CD4-positive, alpha-beta memory T cell (primary cell): ENCODE data around the gene VPS51. TPM values are rescaled to one million over a fixed set of nuclear protein-coding genes. Genes with fewer than 3 reads are reported as not detected.
A peak's percentile ranks its signal among the peaks of the same experiment; 100 is the strongest.

Source experiments
- CTCF ChIA-PET: fragments of 350-600 bp; sonication (Branson Sonifier 250); formaldehyde crosslinking; loops from one replicate; lab custom pipeline; 2021; ENCODE audit warnings: inconsistent platforms; ENCODE audit not compliant: partially characterized antibody; lab: Charles Lee
- POLR2A ChIA-PET: fragments of 350-600 bp; sonication (Branson Sonifier 250); formaldehyde crosslinking; loops from one replicate; lab custom pipeline; 2021; ENCODE audit not compliant: partially characterized antibody; lab: Charles Lee
- DNase-seq, 5 donors: peaks; one replicate each; pipeline versions ENCODE4 v3.0.0 to v3.0.0-alpha.2; 2020 to 2022; ENCODE audit warnings: mixed read lengths in 1 of 5
- H3K27ac ChIP-seq: one replicate; pipeline ENCODE4 v1.7.0; 2013; ENCODE audit warnings: low read depth, low read length
- H3K27me3 ChIP-seq: 2 replicates; pipeline ENCODE4 v1.7.0; 2013; ENCODE audit warnings: mild to moderate bottlenecking, low read length, moderate library complexity; ENCODE audit not compliant: insufficient read depth
- H3K36me3 ChIP-seq: 2 replicates; pipeline ENCODE4 v1.7.0; 2013; ENCODE audit warnings: mild to moderate bottlenecking, low read length, moderate library complexity; ENCODE audit not compliant: insufficient read depth
- H3K4me1 ChIP-seq: 2 replicates; pipeline ENCODE4 v1.7.0; 2013; ENCODE audit warnings: mild to moderate bottlenecking, low read length, moderate library complexity; ENCODE audit not compliant: insufficient read depth
- H3K4me3 ChIP-seq, 2 donors: one replicate each; pipeline ENCODE4 v1.7.0; 2013; ENCODE audit warnings: low read length in 2 of 2, mild to moderate bottlenecking in 1 of 2
- H3K9me3 ChIP-seq, 2 donors: one replicate each; pipeline ENCODE4 v1.7.0; 2013; ENCODE audit warnings: low read length in 2 of 2, control low read depth in 1 of 2; ENCODE audit not compliant: control insufficient read depth in 1 of 2
- H3K27ac Mint-ChIP-seq, 7 donors: one replicate each; pipeline ENCODE4 v1.8.0; 2020 to 2021; ENCODE audit warnings: mixed read lengths in 7 of 7, mild to moderate bottlenecking in 6 of 7, inconsistent platforms in 3 of 7, moderate library complexity in 3 of 7
- H3K27me3 Mint-ChIP-seq, 2 donors: one replicate each; pipeline ENCODE4 v1.8.0; 2020 to 2021; ENCODE audit warnings: mixed read lengths in 2 of 2
- H3K36me3 Mint-ChIP-seq, 2 donors: one replicate each; pipeline ENCODE4 v1.8.0; 2020 to 2021; ENCODE audit warnings: mixed read lengths in 2 of 2, inconsistent platforms in 1 of 2, mild to moderate bottlenecking in 1 of 2
- H3K4me1 Mint-ChIP-seq, 4 donors: one replicate each; pipeline ENCODE4 v1.8.0; 2020 to 2021; ENCODE audit warnings: mixed read lengths in 4 of 4, mild to moderate bottlenecking in 1 of 4
- H3K4me3 Mint-ChIP-seq, 8 donors: one replicate each; pipeline ENCODE4 v1.8.0; 2020 to 2021; ENCODE audit warnings: mixed read lengths in 8 of 8, mild to moderate bottlenecking in 7 of 8, moderate library complexity in 6 of 8, inconsistent platforms in 3 of 8
- H3K9me3 Mint-ChIP-seq, 8 donors: one replicate each; pipeline ENCODE4 v1.8.0; 2020 to 2021; ENCODE audit warnings: mixed read lengths in 8 of 8, mild to moderate bottlenecking in 5 of 8, inconsistent platforms in 3 of 8, moderate library complexity in 1 of 8
- intact Hi-C: fragments of 100-400 bp; cut with micrococcal nuclease; formaldehyde crosslinking; loops from one replicate; pipeline ENCODE4 v1.15.1; 2023
- polyA plus RNA-seq, 2 donors: library from polyadenylated mRNA; unstranded; fragments of 300-500 nt; fragmentation: Illumina TruSeq; gene quantifications; one replicate each; pipeline ENCODE4 v1.2.3, GENCODE V29; 2021
- total RNA-seq, 2 experiments: library from RNA; stranded (reverse); gene quantifications; one replicate each; pipeline ENCODE4 v1.2.3, GENCODE V29; 2021

Gene VPS51
- total and polyA plus RNA-seq, 4 experiments from 2014 or later, result 87.0 to 226 (median 167) TPM

DNA sequence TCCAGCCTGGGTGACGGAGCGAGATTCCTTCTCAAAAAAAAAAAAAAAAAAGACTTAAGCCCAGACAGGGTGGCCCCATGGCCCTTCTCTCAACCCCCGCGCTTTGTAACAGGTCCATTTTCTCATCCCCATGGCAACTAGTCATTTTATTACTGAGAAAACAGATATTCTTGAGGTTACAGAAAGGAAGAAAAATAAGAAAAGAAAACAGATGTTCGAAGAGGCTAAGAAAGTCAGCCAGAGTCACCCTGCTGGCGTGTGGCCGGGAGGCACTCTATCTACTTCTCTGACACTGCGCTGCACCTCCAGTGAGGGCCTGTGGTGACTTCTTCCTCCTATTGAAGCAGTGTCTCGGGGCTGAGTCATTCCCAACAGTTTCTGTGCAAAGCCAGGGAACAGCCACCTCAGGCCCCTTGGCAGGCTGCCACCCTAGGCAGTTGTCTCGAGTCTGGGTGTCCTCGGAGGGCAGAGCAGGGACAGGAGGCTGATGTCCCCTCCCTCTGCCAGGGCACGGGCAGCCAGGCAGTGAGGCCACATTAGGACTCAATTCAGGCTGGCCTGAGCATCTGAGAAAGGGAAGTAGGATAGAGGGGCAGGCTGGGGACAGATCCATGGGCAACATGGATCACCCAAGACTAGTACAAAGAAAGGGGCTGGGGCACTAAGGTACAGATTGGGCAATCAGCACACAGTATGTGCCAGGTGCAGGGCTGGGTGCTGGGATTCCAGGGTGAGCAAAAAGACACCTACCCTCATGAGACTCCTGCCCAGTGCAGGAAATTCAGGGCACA is 54.7 kb downstream of the VPS51 start:
- Histone ChIP-seq H3K36me3 (no peaks in the 10 kb centered on the region), H3K4me3 (no peak overlapping the region), H3K27me3 (no peaks in the 10 kb centered on the region), H3K9me3 (no peaks in the 10 kb centered on the region), H3K27ac (no peak overlapping the region), H3K4me1 (no peaks in the 10 kb centered on the region)
- intact Hi-C loops, result no loop called here
- DNase-seq, result no peak
- Mint-ChIP-seq H3K4me3 (no peak overlapping the region), H3K27me3 (no peaks in the 10 kb centered on the region), H3K27ac (peak overlapping the region in 2 of 7 donors; percentile 10 to 65), H3K36me3 (no peaks in the 10 kb centered on the region), H3K4me1 (peaks cover 0 to 4% (median 1%) of the 10 kb centered on the region in 4 donors), H3K9me3 (peaks cover 0 to 4% (median 0%) of the 10 kb centered on the region in 8 donors)
- ChIA-PET POLR2A (no interaction called here), CTCF (no interaction called here)

- Histone ChIP-seq H3K27ac (no peak overlapping the region), H3K36me3 (no peaks in the 10 kb centered on the region), H3K4me3 (no peak overlapping the region), H3K27me3 (no peaks in the 10 kb centered on the region), H3K4me1 (no peaks in the 10 kb centered on the region), H3K9me3 (no peaks in the 10 kb centered on the region)
- Mint-ChIP-seq H3K4me3 (no peak overlapping the region), H3K27me3 (no peaks in the 10 kb centered on the region), H3K36me3 (no peaks in the 10 kb centered on the region), H3K27ac (peak overlapping the region in 1 of 7 donors; percentile 4), H3K9me3 (peaks cover 0 to 4% (median 0%) of the 10 kb centered on the region in 8 donors), H3K4me1 (peaks cover 0 to 4% (median 1%) of the 10 kb centered on the region in 4 donors)
- DNase-seq, result no peak
- intact Hi-C loops, result no loop called here
- CTCF ChIA-PET, result no interaction called here
- POLR2A ChIA-PET, result no interaction called here
Measured at GRCh38 chr11:65151331-65151899, 55.4 kb downstream of the VPS51 start.

DNA sequence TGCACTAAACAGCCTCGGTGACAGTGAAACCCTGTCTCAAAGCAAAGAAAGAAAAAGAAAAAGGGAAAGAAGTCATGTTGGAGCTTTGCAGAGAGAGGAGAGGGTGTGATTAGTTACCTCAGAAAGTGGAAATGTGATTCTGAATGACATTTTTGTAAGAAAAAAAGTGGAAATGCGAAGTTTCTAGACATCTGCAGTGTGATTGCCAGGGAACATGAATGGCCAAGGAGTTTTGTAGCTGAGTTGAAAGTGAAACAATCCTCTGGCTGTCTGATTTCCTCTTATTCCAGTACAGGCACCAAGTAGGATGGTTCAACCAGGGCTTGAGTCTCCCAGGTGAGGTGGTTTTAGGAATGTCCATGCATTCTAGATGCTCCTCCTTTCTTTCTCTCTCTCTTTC is 56.1 kb downstream of the VPS51 start:
- Histone ChIP-seq H3K27ac (no peak overlapping the region), H3K4me1 (no peaks in the 10 kb centered on the region), H3K36me3 (no peaks in the 10 kb centered on the region), H3K27me3 (no peaks in the 10 kb centered on the region), H3K9me3 (no peaks in the 10 kb centered on the region), H3K4me3 (no peak overlapping the region)
- ChIA-PET POLR2A (no interaction called here), CTCF (no interaction called here)
- Mint-ChIP-seq H3K4me3 (no peak overlapping the region), H3K9me3 (peaks cover 0 to 4% (median 0%) of the 10 kb centered on the region in 8 donors), H3K27me3 (no peaks in the 10 kb centered on the region), H3K4me1 (peaks cover 0 to 4% (median 1%) of the 10 kb centered on the region in 4 donors), H3K36me3 (no peaks in the 10 kb centered on the region), H3K27ac (peak overlapping the region in 1 of 7 donors; percentile 69)
- DNase-seq, result no peak
- intact Hi-C loops, result no loop called here

- Histone ChIP-seq H3K4me3 (no peak overlapping the region), H3K27me3 (no peaks in the 10 kb centered on the region), H3K36me3 (no peaks in the 10 kb centered on the region), H3K9me3 (no peaks in the 10 kb centered on the region), H3K4me1 (no peaks in the 10 kb centered on the region), H3K27ac (no peak overlapping the region)
- H3K4me3 Mint-ChIP-seq, result no peak overlapping the region
- H3K9me3 Mint-ChIP-seq, result no peaks in the 10 kb centered on the region
- intact Hi-C loops, result no loop called here
- CTCF ChIA-PET, result no interaction called here
- H3K27ac Mint-ChIP-seq, result no peak overlapping the region
- H3K4me1 Mint-ChIP-seq, result peaks cover 0 to 2% (median under 1%) of the 10 kb centered on the region in 4 donors
- peaks cover 0 to 4% of the 10 kb centered on the region in 2 donors for H3K27me3 Mint-ChIP-seq
- no peaks in the 10 kb centered on the region for H3K36me3 Mint-ChIP-seq
- no peak for DNase-seq
- POLR2A ChIA-PET, result no interaction called here
Measured at GRCh38 chr11:65156256-65156655, 60.2 kb downstream of the VPS51 start.

- Mint-ChIP-seq H3K36me3 (no peaks in the 10 kb centered on the region), H3K4me1 (no peaks in the 10 kb centered on the region), H3K27ac (no peak overlapping the region), H3K4me3 (no peak overlapping the region), H3K9me3 (no peaks in the 10 kb centered on the region), H3K27me3 (peaks cover 0 to 4% of the 10 kb centered on the region in 2 donors)
- no peak for DNase-seq
- Histone ChIP-seq H3K27me3 (no peaks in the 10 kb centered on the region), H3K4me3 (no peak overlapping the region), H3K4me1 (no peaks in the 10 kb centered on the region), H3K36me3 (no peaks in the 10 kb centered on the region), H3K9me3 (no peaks in the 10 kb centered on the region), H3K27ac (no peak overlapping the region)
- ChIA-PET POLR2A (no interaction called here), CTCF (no interaction called here)
- intact Hi-C loops, result no loop called here
Measured at GRCh38 chr11:65156926-65157325, 60.9 kb downstream of the VPS51 start.

DNA sequence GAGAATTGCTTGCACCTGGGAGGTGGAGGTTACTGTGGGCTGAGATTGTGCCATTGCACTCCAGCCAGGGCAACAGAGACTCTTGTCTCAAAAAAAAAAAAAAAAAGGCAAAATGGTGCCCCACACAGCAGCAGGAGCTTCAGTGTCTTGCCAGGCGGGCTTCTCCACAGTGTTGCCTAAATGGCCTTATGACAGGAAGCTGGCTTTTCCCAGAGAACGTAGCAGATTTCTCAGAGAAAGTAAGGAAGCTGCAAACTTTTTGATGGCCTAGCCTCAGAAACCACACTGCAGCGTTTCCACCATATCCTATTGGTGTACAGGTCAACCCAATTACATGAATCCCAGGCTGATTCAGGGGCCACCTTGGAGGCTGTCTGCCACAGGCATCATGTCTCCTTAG is 61.3 kb downstream of the VPS51 start:
- CTCF ChIA-PET, result no interaction called here
- Mint-ChIP-seq H3K4me3 (no peak overlapping the region), H3K27ac (no peak overlapping the region), H3K36me3 (no peaks in the 10 kb centered on the region), H3K27me3 (peaks cover 0 to 4% of the 10 kb centered on the region in 2 donors), H3K9me3 (no peaks in the 10 kb centered on the region), H3K4me1 (no peaks in the 10 kb centered on the region)
- Histone ChIP-seq H3K9me3 (no peaks in the 10 kb centered on the region), H3K4me1 (no peaks in the 10 kb centered on the region), H3K4me3 (no peak overlapping the region), H3K27me3 (no peaks in the 10 kb centered on the region), H3K36me3 (no peaks in the 10 kb centered on the region), H3K27ac (no peak overlapping the region)
- intact Hi-C loops, result no loop called here
- POLR2A ChIA-PET, result no interaction called here
- no peak for DNase-seq

GRCh38 chr11:65159012-65159411 is 63.0 kb downstream of the VPS51 start:
- Histone ChIP-seq H3K9me3 (no peaks in the 10 kb centered on the region), H3K27me3 (no peaks in the 10 kb centered on the region), H3K36me3 (no peaks in the 10 kb centered on the region), H3K4me1 (no peaks in the 10 kb centered on the region), H3K27ac (no peak overlapping the region), H3K4me3 (no peak overlapping the region)
- Mint-ChIP-seq H3K4me1 (no peaks in the 10 kb centered on the region), H3K27me3 (peaks cover 0 to 4% of the 10 kb centered on the region in 2 donors), H3K36me3 (no peaks in the 10 kb centered on the region), H3K4me3 (no peak overlapping the region), H3K27ac (no peak overlapping the region), H3K9me3 (no peaks in the 10 kb centered on the region)
- CTCF ChIA-PET, result no interaction called here
- no peak for DNase-seq
- intact Hi-C loops, result no loop called here
- POLR2A ChIA-PET, result no interaction called here
